HG02623 (cell line): ENCODE results near the gene LRRC4B.

Experiments
- ATAC-seq: cut with Tn5 transposase; IDR thresholded peaks from one replicate; pipeline ENCODE4 v1.9.1; 2021; ENCODE audit warnings: moderate library complexity; ENCODE audit not compliant: unreplicated experiment

The LRRC4B gene

DNA sequence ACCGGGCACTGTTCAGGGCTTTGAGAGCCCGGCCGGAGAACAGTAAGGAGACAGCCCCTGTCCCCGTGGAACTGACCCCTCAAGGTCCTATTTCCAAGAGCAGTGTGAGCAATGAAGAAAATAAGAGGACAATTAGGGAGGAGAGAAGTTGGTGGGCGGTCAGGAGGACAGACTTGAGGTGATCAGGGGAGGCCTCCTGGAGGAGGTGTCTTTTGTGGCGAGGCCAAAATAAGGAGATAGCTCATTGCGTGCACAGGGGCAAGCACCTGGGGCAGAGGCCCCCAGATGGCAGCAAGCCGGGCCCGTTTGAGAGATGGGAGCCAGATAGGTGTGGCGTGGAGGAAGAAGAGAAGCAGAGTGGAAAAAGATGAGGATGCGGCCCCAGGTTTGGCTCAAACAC is 2.8 kb upstream of the LRRC4B start:
- no peak for ATAC-seq

DNA sequence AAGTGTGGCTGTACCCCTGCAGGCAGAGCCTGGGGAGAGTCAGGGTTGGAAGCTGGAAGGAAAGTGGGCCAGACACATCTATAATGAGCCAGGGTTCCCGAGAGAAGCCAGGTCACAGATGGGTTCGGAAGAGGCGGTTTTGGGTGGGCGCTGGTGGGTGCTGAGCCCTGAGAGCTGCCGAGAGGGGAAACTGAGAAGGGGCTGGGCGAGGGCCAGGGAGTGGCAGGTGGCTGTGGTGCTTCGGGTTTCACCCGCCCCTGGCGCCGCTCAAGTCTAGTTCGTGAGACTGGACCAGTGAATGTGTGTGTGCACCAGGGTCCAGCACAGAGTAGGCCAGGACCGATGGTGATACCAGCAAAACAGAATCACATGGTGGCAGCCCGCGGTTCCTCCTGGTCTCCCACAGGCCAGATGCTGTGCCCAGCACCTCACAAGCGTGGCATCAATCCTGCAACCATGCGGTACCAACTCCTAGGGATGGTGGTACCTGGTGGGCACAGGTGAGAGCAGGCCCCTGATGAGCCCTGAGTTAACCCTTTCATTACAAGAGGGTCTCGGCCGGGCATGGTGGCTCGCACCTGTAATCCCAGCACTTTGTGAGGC is 1.8 kb upstream of the LRRC4B start:
- no peak for ATAC-seq

DNA sequence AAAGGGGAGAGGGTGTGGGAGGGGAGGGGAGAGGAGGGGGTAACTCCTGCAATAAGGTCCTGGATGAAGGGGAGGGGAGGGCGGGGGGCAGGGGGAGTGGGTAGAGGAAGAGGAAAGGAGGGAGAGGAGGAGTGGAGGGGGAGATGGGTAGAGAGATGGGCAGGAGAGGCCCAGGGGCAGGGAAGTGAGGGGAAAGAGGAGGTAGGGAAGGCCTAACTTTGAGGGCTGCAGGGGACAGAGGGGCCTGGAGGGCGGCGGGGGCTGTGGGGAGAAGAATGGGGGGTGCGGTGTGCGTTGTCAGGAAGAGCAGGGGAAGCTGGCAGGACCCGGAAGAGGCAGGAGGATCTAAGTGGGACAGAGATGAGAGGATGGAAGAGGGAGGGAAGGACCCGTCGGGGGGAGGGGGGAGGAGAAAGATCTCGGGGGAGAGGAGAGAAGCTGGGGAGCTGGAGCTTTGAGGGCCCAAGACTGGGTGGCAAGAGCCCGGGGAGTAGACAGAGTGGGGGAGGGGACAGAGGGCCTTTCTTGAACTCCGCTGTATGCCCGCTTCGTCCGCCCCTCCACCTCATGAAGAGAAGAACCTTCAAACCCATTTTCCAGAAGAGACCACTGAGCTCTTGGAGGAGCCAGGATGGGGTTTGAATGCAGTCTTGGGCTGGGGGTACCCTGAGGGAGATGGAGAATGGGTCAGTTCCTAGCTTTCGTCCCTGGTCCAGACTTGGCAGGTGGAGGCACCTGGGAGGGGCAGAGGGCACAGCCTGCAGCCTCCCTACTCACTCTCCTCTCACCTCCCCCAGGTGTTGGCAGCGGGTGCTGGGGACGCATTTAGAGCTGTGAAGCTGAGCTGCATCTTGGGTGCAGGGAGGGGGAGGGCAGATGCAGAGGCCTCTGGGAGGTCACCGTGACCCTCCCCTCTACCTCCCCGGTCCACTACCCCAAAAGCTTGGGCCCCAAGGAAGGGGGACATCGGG is 778 bp upstream of the LRRC4B start:
- no peak for ATAC-seq

DNA sequence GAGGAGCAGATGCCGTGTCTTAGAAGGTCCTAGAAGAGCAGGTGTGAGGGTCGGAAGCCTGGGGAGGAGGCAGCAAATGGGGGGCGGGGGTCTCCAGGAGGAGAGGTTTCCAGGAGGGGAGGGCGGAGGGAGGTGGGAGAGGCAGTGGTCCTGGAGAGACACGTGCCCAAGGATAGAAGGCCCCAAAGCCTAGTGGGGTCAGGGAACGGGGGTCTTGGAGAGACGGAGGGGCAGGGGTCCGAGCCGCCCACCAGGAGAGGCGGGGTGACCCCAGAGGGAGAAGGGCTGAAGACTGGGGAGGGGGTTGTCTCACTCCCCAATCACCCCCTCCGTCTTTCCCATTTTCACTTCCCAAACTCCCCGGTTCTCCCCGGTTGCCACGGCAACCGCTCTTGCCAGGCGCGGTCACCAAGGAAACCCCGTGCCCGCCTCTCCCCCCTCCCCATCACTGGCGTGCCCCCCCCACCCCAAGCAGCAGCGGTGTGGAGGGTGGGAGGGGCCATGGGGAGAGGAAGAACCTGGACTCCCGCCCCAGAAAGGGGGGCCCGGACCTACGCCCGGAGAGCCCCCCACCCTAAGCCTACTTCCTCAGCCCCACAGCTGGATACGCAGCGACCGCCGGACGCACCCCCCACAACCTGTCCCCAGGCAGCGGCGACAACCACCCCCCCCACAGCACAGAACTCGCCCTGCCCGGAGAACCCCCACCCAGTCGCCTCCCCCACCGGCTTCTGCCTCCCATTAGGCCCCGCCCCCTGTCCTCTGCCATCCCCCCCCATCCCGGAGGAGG is 988 bp downstream of the LRRC4B start:
- ATAC-seq, result no peak

DNA sequence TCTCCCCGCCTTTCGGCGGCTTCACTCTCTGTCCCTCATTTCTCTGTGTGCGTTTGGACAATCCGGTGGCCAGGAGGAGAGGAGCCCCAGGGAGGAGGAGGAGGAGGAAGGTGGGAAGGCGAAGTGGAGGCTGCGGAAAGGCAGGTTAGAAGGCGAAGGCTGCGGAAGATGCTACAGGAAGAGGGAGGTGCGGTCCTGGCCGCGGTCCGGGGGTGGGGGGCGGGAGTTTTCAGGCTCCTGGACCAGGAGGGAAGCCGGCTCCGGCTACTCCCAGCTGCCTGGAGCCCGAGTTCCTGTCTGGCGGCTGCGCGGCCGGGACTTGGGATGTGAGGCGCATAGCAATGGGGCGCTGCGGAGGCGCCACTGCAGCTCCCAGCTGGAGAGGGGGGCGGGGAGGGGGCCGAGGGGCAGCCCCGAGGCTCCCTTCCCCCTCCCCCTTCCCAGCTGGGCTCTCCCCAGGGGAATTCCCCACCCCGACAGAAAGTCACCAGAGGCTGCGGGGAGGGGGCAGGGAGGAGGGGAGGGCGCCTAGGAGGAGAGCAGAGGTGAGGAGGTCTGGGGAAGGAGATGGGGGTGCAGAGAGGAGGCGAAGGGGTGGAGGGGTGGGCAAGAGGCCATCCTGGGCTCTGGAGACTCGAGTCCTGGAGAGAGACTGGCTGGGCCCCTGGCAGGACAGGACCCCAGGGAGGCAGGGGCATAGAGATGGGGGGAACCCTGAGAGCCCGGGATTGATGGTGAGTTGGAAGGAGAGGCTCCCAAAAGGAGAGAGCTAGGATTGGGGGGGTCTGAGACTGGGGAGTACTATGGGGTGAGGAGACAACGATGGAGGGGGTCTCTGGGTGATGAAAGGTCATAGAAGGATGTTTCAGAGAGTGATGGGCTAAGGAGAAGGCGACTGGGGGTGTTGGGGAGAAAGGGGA is 2.0 kb downstream of the LRRC4B start:
- no peak for ATAC-seq

DNA sequence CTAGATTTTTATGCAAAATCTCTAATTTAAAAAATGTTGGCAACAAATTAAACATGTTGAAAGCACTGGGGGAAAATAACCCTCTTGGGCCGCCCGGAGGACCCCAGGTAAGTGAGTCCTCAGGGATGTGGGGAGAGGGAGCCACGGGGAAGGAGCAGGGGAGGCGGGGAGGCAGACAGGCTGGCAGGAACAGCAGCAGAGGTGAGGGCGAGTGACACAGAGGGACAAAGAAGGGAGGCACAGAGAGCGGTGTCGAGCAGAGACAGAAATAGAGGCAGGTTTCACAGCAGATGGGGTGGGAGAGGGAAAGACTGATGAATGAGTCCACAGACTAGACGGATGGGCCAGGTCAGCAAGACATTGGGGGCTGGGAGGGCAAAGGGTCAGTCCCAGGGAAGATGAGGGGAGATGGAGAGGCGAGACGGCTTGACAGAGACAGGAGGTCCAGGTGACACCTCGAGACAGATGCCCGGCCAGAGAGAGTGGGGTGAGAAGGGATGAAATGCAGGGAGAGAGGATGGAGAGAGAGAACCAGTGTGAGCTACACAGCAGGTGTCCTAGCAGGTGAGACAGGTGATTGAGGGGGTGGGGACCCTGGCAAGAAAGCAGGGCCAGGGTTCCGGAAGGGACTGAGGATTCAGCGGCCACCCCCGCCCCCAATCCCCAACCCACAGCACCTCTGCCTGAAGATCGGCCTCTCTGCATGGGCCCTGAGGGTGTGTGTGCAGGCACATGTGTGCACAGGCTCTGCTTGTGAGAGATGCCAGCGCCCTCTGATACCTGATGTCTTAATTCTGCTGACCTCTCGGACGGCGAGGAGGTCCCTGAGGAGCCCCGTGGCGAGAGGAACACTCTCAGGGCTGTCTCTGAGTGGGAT is 3.8 kb downstream of the LRRC4B start:
- ATAC-seq, result no peak

DNA sequence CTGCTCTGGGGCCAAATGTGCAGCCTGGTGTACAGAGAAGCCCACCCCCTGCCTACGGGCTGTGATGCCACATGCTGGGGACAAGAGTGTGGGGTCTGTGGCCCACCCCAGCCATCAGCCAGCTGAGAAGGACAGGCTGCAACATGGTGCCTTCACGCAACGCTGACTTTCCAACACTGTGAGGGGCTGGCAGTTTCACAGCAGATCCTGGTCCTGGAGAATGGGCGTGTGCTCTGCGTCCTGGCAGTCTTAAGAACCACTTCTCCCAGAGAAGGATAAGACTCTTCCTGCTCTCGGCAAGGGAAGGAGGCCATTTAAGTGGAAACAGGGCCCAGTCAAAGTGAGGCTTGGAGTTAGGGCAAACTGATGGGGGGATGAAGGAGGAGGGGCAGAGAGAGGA is 4.6 kb downstream of the LRRC4B start:
- no peak for ATAC-seq

DNA sequence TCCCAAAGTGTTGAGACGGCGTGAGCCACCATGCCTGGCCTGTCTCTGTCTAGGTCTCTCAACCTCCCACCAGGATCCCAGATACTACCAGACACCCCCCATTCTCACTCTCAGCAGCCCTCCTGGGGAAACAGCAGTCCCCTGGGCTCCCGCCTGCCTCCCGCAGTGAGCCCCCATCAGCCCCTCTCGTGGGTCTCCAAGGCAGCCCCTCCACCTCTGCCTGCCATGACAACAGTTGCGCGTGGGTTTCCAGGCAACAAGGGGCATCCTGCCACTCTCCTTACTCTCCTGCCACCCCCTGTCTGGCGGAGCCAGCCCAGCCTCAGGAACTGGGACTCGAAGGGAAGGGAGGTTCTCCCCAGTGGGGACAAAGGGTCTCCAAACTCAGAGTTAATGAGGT is 5.2 kb downstream of the LRRC4B start:
- ATAC-seq, result no peak

DNA sequence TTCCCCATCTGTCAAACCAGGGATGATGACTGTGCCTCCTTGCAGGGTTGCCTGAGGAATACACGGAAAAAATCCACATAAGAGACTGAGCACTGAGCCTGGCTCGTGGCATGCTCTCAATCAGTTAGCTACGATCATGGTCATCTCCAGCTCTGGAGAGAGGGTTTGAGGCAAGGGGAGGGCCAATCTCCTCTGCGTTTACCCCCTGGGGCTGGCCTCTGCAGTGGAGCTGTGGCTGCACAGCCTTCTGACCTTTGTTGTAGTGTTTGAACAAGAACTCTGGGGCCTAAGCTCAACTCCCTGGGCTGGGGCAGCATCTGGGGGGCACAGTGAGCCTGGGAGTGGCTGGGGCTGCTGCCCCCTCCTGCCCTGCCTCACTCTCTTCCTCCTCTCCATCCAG is 5.9 kb downstream of the LRRC4B start:
- ATAC-seq, result no peak

DNA sequence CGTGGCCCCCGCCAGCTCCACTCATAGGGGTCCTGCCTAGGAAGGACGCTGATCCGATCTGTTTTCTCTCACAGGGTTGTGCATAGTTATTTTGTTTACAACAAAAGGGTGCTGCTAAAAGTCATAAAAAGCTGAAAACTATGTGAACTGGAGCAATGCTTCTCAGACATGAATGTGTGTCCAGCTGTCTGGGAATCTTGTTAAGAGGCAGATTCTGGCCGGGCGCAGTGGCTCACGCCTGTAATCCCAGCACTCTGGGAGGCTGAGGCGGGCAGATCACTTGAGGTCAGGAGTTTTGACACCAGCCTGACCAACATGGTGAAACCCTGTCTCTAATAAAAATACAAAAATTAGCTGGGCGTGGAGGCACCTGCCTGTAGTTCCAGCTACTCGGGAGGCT is 8.6 kb downstream of the LRRC4B start:
- no peak for ATAC-seq

DNA sequence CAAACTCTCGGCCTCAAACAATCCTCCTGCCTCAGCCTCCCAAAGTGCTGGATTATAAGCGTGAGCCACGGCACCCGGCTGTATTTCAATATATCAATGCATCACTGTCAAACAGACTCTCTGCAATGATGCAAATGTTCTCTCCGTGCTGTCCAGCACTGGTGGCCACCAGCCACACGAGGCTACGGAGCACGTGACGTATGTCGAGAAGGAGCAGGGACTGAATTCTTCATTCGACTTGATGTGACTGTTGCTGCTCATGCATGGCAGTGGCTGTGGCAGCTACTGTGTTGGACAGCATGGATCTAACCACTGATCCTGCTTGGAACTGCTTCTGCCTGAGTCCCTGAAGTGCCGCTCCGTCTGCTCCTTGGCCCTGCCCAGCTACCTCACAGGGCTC is 9.8 kb downstream of the LRRC4B start:
- no peak for ATAC-seq

DNA sequence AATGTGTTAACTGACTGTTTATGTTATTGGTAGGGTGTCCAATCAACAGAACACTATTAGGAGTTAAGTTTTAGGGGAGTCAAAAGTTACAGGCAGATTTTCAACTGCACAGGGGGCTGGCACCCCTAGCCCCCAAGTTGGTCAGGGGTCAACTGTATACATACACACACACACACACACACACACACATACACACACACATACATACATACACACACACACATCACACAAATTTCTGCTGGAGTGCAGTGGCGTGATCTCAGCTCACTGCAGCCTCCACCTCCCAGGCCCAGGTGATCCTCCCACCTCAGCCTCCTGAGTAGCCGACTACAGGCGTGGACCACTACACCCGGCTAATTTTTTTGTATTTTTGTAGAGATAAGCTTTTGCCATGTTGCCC is 10.2 kb downstream of the LRRC4B start:
- no peak for ATAC-seq

DNA sequence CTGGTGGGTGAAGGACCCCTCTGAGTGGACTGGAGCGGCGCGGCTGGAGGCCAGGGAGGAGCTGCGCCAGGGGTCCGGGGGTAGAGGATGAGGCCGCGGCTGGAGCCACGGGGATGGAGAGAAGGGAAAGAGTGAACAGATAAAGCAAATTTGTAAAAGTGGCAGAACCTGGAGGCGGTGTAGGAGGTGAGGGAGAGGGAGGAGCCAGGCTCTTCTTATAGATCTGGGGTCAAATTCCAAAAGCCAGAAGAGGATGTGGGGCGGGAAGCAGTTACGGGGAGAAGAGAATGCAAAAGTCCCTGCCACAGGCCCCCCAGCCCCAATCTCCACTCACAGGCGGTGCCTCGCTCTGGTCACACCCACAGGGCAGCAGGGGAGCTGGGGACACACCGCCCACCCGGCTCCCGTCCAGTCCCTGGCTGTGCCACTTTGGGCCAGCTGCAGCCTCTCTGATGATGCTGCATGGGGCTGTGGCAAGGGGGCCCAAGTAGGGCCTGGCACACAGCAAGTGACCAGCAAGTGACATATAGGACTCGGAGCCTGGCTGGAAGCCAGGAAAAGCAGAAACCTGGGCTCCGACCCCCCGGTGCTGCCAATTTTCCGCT is 11.1 kb downstream of the LRRC4B start:
- no peak for ATAC-seq

DNA sequence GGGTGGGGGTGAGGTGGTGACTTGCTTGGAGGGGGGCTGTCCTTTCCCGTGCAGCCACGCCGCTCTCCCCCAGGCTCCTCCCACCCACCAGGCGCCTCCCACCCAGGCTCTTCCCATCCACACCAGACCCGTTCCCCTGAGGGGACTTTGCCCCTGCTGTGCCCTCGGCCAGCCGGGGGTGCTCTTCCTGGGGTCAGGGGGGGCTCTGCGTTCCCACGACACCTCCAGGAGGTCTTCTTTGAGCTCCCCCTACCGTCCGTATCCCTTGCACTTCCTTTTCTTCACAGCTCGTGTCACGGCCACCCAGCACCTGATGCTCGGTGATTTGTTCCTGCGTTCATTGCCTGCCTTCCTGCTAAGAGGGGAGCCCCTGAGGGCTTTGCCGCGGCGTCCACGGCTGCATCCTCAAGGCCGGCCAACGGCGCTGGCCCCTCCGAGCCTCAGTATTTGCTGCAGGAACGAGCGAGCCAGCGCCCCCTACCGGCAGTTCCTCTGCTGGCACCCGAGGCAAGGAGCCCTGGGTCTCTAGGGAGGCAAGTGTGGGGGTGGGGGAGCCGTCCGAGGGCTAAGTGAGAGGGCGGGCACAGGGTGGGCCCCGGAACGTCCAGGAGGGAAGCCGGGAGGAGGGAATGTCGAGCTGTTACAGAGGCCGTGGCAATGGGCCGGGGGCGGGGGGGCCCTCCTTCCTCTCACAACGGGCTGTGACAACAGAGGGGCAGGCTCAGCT is 11.8 kb downstream of the LRRC4B start:
- no peak for ATAC-seq

DNA sequence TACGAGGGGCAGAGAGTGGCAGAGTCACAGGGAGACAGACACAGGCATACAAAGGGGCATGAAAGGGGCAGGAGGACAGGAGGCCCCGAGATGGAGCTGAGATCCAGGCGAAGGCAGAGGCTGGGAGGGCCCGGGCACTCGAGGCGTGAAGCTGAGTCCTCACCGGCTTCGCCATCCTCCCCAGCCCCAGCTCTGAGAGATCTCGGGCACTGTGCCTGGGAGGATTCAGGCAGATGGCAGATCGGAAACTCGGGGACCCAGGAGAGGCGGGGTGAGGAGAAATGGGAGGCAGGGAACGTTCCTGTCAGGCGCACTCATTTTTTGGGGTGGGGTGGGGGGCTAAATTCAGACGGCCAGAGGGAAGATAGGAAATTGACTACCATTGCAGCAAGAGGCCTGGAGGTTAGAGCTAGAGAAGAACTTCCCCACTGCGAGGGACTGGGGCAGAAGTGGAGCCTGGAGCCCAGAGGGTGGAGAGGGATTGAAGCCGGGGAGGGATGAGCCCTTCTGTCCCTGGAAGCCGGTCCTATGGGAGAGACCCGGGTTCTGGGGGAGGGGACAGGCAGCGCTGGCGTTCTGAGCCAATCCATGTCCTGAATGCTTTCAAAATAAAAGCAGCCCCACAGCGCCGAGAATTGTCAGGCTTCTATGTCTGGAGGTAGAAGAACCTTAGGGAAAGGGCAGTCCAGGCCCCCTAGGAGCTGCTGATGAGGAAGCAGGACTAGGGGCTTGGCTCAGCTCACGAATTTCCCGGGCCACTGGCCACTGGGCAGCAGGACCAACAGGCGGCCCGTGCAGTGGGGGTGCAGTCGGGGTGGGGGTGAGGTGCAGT is 12.6 kb downstream of the LRRC4B start:
- ATAC-seq, result no peak

DNA sequence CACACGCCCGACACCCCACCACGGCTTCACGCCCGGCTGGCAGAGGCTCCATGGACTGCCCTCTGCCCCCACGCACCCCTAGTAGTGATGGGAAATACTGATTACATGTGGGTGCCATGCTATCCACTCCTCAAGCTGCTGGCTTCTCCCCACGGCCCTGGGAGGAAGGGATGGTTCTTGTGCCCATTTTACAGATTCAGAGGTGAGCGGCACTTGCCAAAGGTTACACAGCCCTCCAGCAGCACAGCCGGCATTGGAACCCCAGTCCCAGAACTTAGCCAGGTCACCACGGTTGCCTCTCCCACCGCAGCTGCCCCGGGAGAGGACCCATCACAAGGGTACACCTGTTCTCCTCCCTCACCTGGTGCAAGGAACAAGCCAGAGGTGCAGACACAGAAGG is 13.2 kb downstream of the LRRC4B start:
- no peak for ATAC-seq

DNA sequence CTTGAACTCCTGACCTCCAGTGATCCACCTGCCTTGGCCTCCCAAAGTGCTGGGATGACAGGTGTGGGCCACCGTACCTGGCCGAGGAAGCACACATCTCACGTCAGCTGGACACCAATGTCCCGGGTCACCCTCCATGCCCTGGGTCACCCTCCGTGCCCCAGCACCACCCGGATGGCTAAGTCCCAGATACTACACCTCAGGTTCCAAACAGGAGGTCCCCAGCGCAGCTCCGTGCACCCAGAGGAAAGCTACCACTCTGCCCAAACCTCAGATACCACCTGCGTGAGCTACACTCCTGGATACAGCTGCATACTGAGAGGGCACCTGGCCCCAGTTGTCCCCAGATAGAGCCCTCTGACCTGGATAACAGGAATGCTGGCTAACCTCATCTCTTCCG is 14.0 kb downstream of the LRRC4B start:
- ATAC-seq, result no peak
